Measurements from ENCODE around the gene FGF23. TPM values are rescaled to one million over a fixed set of nuclear protein-coding genes. Genes with fewer than 3 reads are reported as not detected.

The FGF23 gene
- not detected for total RNA-seq

GRCh38 chr12:4379405-4379804 lies at the start of gene FGF23:
TSS of gene FGF23 (minus strand) at chr12:4379712. CDS start at chr12:4379582, 130 bp downstream.
- Mint-ChIP-seq H3K36me3 (ENCODE audit: low read depth) (no peaks in the 10 kb centered on the region), H3K27ac (no peak within 1 kb of the TSS), H3K4me1 (no peaks in the 10 kb centered on the region), H3K9me3 (no peaks in the 10 kb centered on the region), H3K4me3 (no peak within 1 kb of the TSS), H3K27me3 (peaks cover 37% of the 10 kb centered on the region)
- no peak for DNase-seq
- ChIA-PET CTCF (no interaction called here), POLR2A (interaction anchor here (1.2 kb wide), 1 partner anchor 104 kb away, joined by 3 read pairs; no protein-coding TSS in a partner anchor)

GRCh38 chr12:4424422-4424821 lies 44.9 kb upstream of the FGF23 start:
- ChIA-PET POLR2A (no interaction called here), CTCF (interaction anchor here (5.8 kb wide), 1 partner anchor 102 kb away, joined by 44 read pairs; no protein-coding TSS in a partner anchor)
- Mint-ChIP-seq H3K9me3 (no peaks in the 10 kb centered on the region), H3K27me3 (peaks cover 7% of the 10 kb centered on the region), H3K4me3 (no peak overlapping the region), H3K36me3 (ENCODE audit: low read depth) (no peaks in the 10 kb centered on the region), H3K4me1 (no peaks in the 10 kb centered on the region), H3K27ac (no peak overlapping the region)
- no peak for DNase-seq

- Mint-ChIP-seq H3K27ac (no peak overlapping the region), H3K4me1 (no peaks in the 10 kb centered on the region), H3K4me3 (no peak overlapping the region), H3K9me3 (no peaks in the 10 kb centered on the region), H3K27me3 (peaks cover 7% of the 10 kb centered on the region), H3K36me3 (ENCODE audit: low read depth) (no peaks in the 10 kb centered on the region)
- CTCF ChIA-PET, result interaction anchor here (5.8 kb wide), 1 partner anchor 103 kb away, joined by 44 read pairs; no protein-coding TSS in a partner anchor
- no peak for DNase-seq
- POLR2A ChIA-PET, result no interaction called here
Measured at GRCh38 chr12:4423528-4424195, 44.1 kb upstream of the FGF23 start.

DNA sequence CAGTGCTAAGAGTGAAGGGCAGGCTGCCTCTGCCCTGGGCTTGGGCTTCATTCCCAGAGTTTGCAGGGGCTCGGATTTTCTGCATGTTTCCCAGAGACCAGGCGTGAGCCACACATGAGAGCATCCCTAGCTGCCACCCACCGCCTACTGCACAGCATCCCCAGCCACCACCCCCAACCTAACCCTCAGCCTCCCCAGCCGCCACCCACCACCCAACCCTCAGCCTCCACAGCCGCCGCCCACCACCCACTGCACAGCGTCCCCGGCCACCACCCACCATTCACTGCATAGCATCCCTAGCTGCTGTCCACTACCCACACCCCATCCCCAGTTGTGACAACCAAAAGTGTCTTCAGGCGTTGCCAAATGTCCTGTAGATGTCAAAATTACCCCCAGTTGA lies 43.5 kb upstream of the FGF23 start:
- no peak for DNase-seq
- H3K9me3 Mint-ChIP-seq, result no peaks in the 10 kb centered on the region
- ChIA-PET POLR2A (no interaction called here), CTCF (interaction anchor here (1.3 to 5.8 kb wide), 2 partner anchors 26 to 103 kb away, joined by 3 to 44 read pairs; no protein-coding TSS in a partner anchor)
- H3K4me1 Mint-ChIP-seq, result no peaks in the 10 kb centered on the region
- no peaks in the 10 kb centered on the region for H3K36me3 Mint-ChIP-seq (ENCODE audit: low read depth)
- H3K27ac Mint-ChIP-seq, result no peak overlapping the region
- H3K4me3 Mint-ChIP-seq, result no peak overlapping the region
- H3K27me3 Mint-ChIP-seq, result peaks cover 11% of the 10 kb centered on the region

- DNase-seq, result no peak
- Mint-ChIP-seq H3K4me3 (no peak overlapping the region), H3K27me3 (peaks cover 17% of the 10 kb centered on the region), H3K9me3 (no peaks in the 10 kb centered on the region), H3K4me1 (no peaks in the 10 kb centered on the region), H3K36me3 (ENCODE audit: low read depth) (no peaks in the 10 kb centered on the region), H3K27ac (no peak overlapping the region)
- ChIA-PET CTCF (interaction anchor here (0.6 to 5.8 kb wide), 6 partner anchors 9 to 183 kb away, joined by 3 to 44 read pairs (median 4); no protein-coding TSS in a partner anchor), POLR2A (no interaction called here)
Measured at GRCh38 chr12:4421590-4422031, 42.1 kb upstream of the FGF23 start.

DNA sequence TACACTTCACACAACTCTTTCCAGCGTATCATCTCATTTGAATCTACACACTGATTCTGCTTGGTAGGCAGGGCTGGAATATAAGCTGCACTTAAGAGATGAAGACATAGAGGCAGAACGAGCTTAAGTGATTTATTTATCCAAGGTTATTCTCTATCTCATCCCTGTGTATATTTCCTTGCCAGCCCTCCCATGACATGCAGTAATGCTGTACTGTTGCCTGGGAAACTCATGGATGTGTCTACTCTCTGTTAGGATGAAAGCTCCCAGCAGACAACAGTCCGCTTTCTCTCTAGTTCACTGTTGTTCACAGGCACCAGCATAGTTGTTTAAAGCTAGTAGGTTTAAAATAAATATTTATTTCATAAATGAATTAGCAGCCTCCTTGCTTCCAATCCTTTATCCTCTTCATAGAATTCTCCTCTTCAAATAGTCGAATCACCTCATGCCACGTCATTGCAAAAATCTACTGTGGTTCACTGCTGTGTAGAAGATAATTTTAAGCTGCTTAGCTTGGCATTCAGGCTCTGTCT lies 40.7 kb upstream of the FGF23 start:
- no peak for DNase-seq
- ChIA-PET POLR2A (interaction anchor here (1.0 kb wide), 1 partner anchor 118 kb away, joined by 3 read pairs; a partner anchor contains a TSS), CTCF (interaction anchor here (1.0 to 5.8 kb wide), 12 partner anchors 8 to 432 kb away, joined by 3 to 44 read pairs (median 4); no protein-coding TSS in a partner anchor)
- Mint-ChIP-seq H3K4me3 (no peak overlapping the region), H3K9me3 (no peaks in the 10 kb centered on the region), H3K4me1 (peaks cover 7% of the 10 kb centered on the region), H3K36me3 (ENCODE audit: low read depth) (no peaks in the 10 kb centered on the region), H3K27me3 (peaks cover 26% of the 10 kb centered on the region), H3K27ac (no peak overlapping the region)

DNA sequence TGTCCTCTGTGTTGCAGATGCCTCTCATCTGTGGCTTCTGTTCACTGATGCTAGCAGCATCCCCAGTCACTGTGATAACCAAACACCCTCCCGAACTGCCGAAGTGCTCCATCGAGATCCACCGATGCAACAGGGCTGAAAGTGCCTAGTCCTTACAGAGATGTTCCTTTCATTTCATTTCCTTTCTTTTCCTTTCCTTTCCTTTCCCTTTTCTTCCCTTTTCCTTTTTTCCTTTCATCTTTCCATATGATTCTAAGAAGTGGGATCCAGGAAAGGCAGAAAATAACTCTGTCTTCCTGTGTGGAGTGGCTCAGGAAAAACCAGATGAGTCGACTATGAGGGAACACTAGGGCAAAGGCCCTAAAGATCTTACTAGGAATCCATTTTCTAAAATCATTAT lies 39.4 kb upstream of the FGF23 start:
- peaks cover 26% of the 10 kb centered on the region for H3K27me3 Mint-ChIP-seq
- H3K4me1 Mint-ChIP-seq, result peaks cover 20% of the 10 kb centered on the region
- H3K9me3 Mint-ChIP-seq, result no peaks in the 10 kb centered on the region
- no peak overlapping the region for H3K27ac Mint-ChIP-seq
- H3K4me3 Mint-ChIP-seq, result no peak overlapping the region
- POLR2A ChIA-PET, result no interaction called here
- no peaks in the 10 kb centered on the region for H3K36me3 Mint-ChIP-seq (ENCODE audit: low read depth)
- no peak for DNase-seq
- CTCF ChIA-PET, result no interaction called here

- no peak overlapping the region for H3K27ac Mint-ChIP-seq
- peaks cover 20% of the 10 kb centered on the region for H3K4me1 Mint-ChIP-seq
- H3K4me3 Mint-ChIP-seq, result no peak overlapping the region
- DNase-seq, result no peak
- peaks cover 26% of the 10 kb centered on the region for H3K27me3 Mint-ChIP-seq
- ChIA-PET POLR2A (no interaction called here), CTCF (interaction anchor here (0.9 kb wide), 1 partner anchor 110 kb away, joined by 3 read pairs; no protein-coding TSS in a partner anchor)
- H3K36me3 Mint-ChIP-seq (ENCODE audit: low read depth), result no peaks in the 10 kb centered on the region
- H3K9me3 Mint-ChIP-seq, result no peaks in the 10 kb centered on the region
Measured at GRCh38 chr12:4417936-4418335, 38.4 kb upstream of the FGF23 start.

DNA sequence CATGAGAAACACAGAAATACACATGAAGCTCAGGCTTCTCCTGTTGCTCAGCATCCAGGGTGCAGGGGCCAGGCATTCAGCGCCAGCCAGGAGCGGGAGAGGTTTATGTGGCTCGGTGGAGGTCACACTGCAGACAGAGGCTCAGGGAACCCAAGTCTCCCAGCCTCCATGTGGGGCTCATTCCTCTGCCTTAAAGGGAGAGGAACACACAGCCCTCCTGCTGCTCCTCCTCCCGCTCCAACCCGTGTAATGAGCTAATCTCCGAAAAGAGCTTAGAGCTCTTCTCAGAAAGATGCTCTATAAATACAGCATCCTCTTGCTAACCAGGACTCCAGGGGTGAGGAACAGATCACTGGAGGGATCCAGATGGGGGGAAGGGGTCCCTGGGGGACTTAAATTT lies 37.9 kb upstream of the FGF23 start:
- Mint-ChIP-seq H3K27ac (no peak overlapping the region), H3K4me3 (no peak overlapping the region), H3K36me3 (ENCODE audit: low read depth) (no peaks in the 10 kb centered on the region), H3K4me1 (peaks cover 20% of the 10 kb centered on the region), H3K27me3 (peaks cover 29% of the 10 kb centered on the region), H3K9me3 (no peaks in the 10 kb centered on the region)
- ChIA-PET CTCF (interaction anchor here (0.9 kb wide), 1 partner anchor 110 kb away, joined by 3 read pairs; no protein-coding TSS in a partner anchor), POLR2A (no interaction called here)
- no peak for DNase-seq

GRCh38 chr12:4416276-4416675 lies 36.8 kb upstream of the FGF23 start:
- POLR2A ChIA-PET, result no interaction called here
- CTCF ChIA-PET, result interaction anchor here (1.4 kb wide), 1 partner anchor 10 kb away, joined by 4 read pairs; no protein-coding TSS in a partner anchor
- H3K27ac Mint-ChIP-seq, result no peak overlapping the region

DNA sequence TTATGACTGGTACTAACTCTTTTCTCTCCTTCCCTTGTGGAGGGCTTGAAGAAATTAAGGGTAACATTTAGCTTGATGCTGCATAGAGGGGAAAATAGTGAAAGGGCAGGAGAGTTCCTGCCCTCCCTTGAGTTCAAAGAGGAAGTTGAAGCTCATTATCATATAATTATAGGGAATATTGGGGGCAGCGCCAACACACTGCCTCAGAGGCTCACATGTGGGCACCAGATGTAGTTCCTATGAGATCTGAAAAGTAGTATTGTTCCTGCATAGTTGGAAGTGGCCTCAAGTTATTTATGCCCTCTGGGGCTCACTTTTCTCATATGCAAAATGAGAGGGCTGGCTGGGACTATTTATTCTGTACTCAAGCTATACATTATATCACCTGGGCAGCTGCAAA lies 33.0 kb upstream of the FGF23 start:
- peaks cover 33% of the 10 kb centered on the region for H3K27me3 Mint-ChIP-seq
- no peaks in the 10 kb centered on the region for H3K36me3 Mint-ChIP-seq (ENCODE audit: low read depth)
- CTCF ChIA-PET, result interaction anchor here (1.4 to 1.5 kb wide), 2 partner anchors 8 to 113 kb away, joined by 3 to 5 read pairs; no protein-coding TSS in a partner anchor

More at GRCh38 chr12:4416276-4416675, 36.8 kb upstream of the FGF23 start:
- no peak for DNase-seq
- peaks cover 36% of the 10 kb centered on the region for H3K27me3 Mint-ChIP-seq
- H3K36me3 Mint-ChIP-seq (ENCODE audit: low read depth), result no peaks in the 10 kb centered on the region
- H3K9me3 Mint-ChIP-seq, result no peaks in the 10 kb centered on the region
- peaks cover 20% of the 10 kb centered on the region for H3K4me1 Mint-ChIP-seq
- no peak overlapping the region for H3K4me3 Mint-ChIP-seq

DNA sequence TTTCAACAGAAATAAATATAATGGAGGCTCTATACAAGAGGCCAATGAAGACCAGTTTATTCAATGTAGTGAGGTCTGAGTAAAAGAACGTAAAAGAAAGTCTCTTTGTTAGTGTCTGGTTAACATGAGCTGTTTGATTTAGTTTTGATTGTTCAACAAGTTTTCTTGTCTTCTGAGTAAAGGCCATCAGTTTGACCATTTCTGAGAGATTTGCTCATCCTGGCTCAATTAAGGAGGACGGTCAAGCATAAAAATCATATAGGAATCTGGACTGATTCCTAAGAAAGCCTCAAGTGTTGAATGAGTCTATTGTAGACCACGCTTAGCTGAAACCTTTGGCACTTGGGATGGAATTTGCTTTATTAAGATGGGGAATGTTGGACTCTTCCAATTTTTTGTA lies 32.5 kb upstream of the FGF23 start:
- H3K36me3 Mint-ChIP-seq (ENCODE audit: low read depth), result no peaks in the 10 kb centered on the region
- ChIA-PET CTCF (interaction anchor here (1.5 kb wide), 1 partner anchor 9 kb away, joined by 5 read pairs; no protein-coding TSS in a partner anchor), POLR2A (interaction anchor here (1.2 kb wide), 1 partner anchor 237 kb away, joined by 3 read pairs; the partner anchor contains the start of genes AKAP3 and NDUFA9)
- no peak overlapping the region for H3K27ac Mint-ChIP-seq
- peaks cover 33% of the 10 kb centered on the region for H3K27me3 Mint-ChIP-seq
- H3K4me3 Mint-ChIP-seq, result no peak overlapping the region
- peaks cover 20% of the 10 kb centered on the region for H3K4me1 Mint-ChIP-seq
- no peak for DNase-seq
- no peaks in the 10 kb centered on the region for H3K9me3 Mint-ChIP-seq

More for the DNA sequence above, 33.0 kb upstream of the FGF23 start:
- Mint-ChIP-seq H3K4me1 (peaks cover 20% of the 10 kb centered on the region), H3K4me3 (no peak overlapping the region), H3K27ac (no peak overlapping the region), H3K9me3 (no peaks in the 10 kb centered on the region)
- DNase-seq, result no peak
- POLR2A ChIA-PET, result interaction anchor here (1.2 kb wide), 1 partner anchor 237 kb away, joined by 3 read pairs; the partner anchor contains the start of genes AKAP3 and NDUFA9

GRCh38 chr12:4407136-4407535 lies 27.6 kb upstream of the FGF23 start:
- H3K9me3 Mint-ChIP-seq, result no peaks in the 10 kb centered on the region
- H3K4me3 Mint-ChIP-seq, result no peak overlapping the region
- no peak for DNase-seq
- CTCF ChIA-PET, result no interaction called here
- H3K4me1 Mint-ChIP-seq, result no peaks in the 10 kb centered on the region
- H3K27me3 Mint-ChIP-seq, result peaks cover 15% of the 10 kb centered on the region
- H3K27ac Mint-ChIP-seq, result no peak overlapping the region
- POLR2A ChIA-PET, result no interaction called here
- no peaks in the 10 kb centered on the region for H3K36me3 Mint-ChIP-seq (ENCODE audit: low read depth)
